H9 (cell line): ENCODE measurements around the gene MTMR3. TPM values are rescaled to one million over a fixed set of nuclear protein-coding genes. Genes with fewer than 3 reads are reported as not detected.

ENCODE experiments used
- DNase-seq: peaks from one replicate; pipeline ENCODE4 v3.0.0-alpha.2; 2017
- H2AFZ ChIP-seq: one replicate; pipeline ENCODE4 v1.6.1; 2013; ENCODE audit warnings: mild to moderate bottlenecking, low read length, control low read depth, moderate library complexity
- H2AK5ac ChIP-seq: 2 replicates; pipeline ENCODE4 v1.6.1; 2013; ENCODE audit warnings: low read length, control low read depth, mixed read lengths; ENCODE audit not compliant: insufficient read length
- H2BK120ac ChIP-seq: one replicate; pipeline ENCODE4 v1.6.1; 2013; ENCODE audit warnings: low read depth, mild to moderate bottlenecking, low read length, control low read depth, inconsistent platforms; ENCODE audit not compliant: poor library complexity, severe bottlenecking
- H2BK12ac ChIP-seq: 2 replicates; pipeline ENCODE4 v1.6.1; 2013; ENCODE audit warnings: low read length, control low read depth, mixed read lengths, low read depth; ENCODE audit not compliant: insufficient read length
- H2BK15ac ChIP-seq: 2 replicates; pipeline ENCODE4 v1.6.1; 2013; ENCODE audit warnings: low read depth, low read length, control low read depth
- H2BK20ac ChIP-seq: one replicate; pipeline ENCODE4 v1.6.1; 2013; ENCODE audit warnings: low read depth, mild to moderate bottlenecking, low read length, control low read depth, inconsistent platforms; ENCODE audit not compliant: poor library complexity, severe bottlenecking
- H2BK5ac ChIP-seq: 2 replicates; pipeline ENCODE4 v1.6.1; 2013; ENCODE audit warnings: low read length, control low read depth, mixed read lengths; ENCODE audit not compliant: insufficient read length
- H3K14ac ChIP-seq: 2 replicates; pipeline ENCODE4 v1.6.1; 2013; ENCODE audit warnings: low read length, control low read depth; ENCODE audit not compliant: insufficient read depth
- H3K18ac ChIP-seq: 2 replicates; pipeline ENCODE4 v1.6.1; 2013; ENCODE audit warnings: low read depth, mild to moderate bottlenecking, mixed read lengths, low read length, control low read depth; ENCODE audit not compliant: insufficient read length
- H3K23ac ChIP-seq: 2 replicates; pipeline ENCODE4 v1.6.1; 2013; ENCODE audit warnings: low read length, control low read depth, mixed read lengths, low read depth; ENCODE audit not compliant: insufficient read length
- H3K23me2 ChIP-seq: 2 replicates; pipeline ENCODE4 v1.6.1; 2013; ENCODE audit warnings: low read depth, mild to moderate bottlenecking, mixed read lengths, low read length, control low read depth; ENCODE audit not compliant: insufficient read length, poor library complexity, severe bottlenecking
- H3K27ac ChIP-seq: 2 replicates; pipeline ENCODE4 v1.5.1; 2013; ENCODE audit warnings: low read length, control low read depth, mixed read lengths, low read depth; ENCODE audit not compliant: insufficient read length
- H3K27me3 ChIP-seq: 2 replicates; pipeline ENCODE4 v1.6.1; 2013; ENCODE audit warnings: low read length, control low read depth, inconsistent platforms; ENCODE audit not compliant: insufficient read depth
- H3K4ac ChIP-seq: 2 replicates; pipeline ENCODE4 v1.6.1; 2013; ENCODE audit warnings: low read depth, mild to moderate bottlenecking, control low read depth, inconsistent platforms, low read length, moderate library complexity
- H3K4me1 ChIP-seq: 2 replicates; pipeline ENCODE4 v1.6.1; 2013; ENCODE audit warnings: low read length, control low read depth, inconsistent platforms; ENCODE audit not compliant: insufficient read depth
- H3K4me2 ChIP-seq: 2 replicates; pipeline ENCODE4 v1.6.1; 2013; ENCODE audit warnings: low read length, control low read depth, mixed read lengths; ENCODE audit not compliant: insufficient read length, insufficient read depth
- H3K56ac ChIP-seq: 2 replicates; pipeline ENCODE4 v1.6.1; 2013; ENCODE audit warnings: low read depth, mild to moderate bottlenecking, mixed read lengths, low read length, control low read depth; ENCODE audit not compliant: insufficient read length
- H3K79me1 ChIP-seq: 2 replicates; pipeline ENCODE4 v1.6.1; 2013; ENCODE audit warnings: low read depth, mild to moderate bottlenecking, moderate library complexity, low read length, control low read depth, inconsistent platforms; ENCODE audit not compliant: insufficient read depth, poor library complexity, severe bottlenecking
- H3K79me2 ChIP-seq: 2 replicates; pipeline ENCODE4 v1.6.1; 2013; ENCODE audit warnings: low read length, control low read depth, inconsistent platforms; ENCODE audit not compliant: insufficient read depth
- H3K9ac ChIP-seq: 2 replicates; pipeline ENCODE4 v1.6.1; 2013; ENCODE audit warnings: low read length, control low read depth, mixed read lengths; ENCODE audit not compliant: insufficient read length; ENCODE audit errors: extremely low read depth
- H3K9me3 ChIP-seq: one replicate; pipeline ENCODE4 v1.6.1; 2013; ENCODE audit warnings: low read depth, low read length, inconsistent platforms; ENCODE audit not compliant: control insufficient read depth
- H3T11ph ChIP-seq: one replicate; pipeline ENCODE4 v1.6.1; 2013; ENCODE audit warnings: mild to moderate bottlenecking, low read length, control low read depth, inconsistent platforms
- H4K20me1 ChIP-seq: one replicate; pipeline ENCODE4 v1.6.1; 2013; ENCODE audit not compliant: control insufficient read depth, insufficient read length, insufficient read depth
- H4K5ac ChIP-seq: 2 replicates; pipeline ENCODE4 v1.6.1; 2013; ENCODE audit warnings: low read depth, mild to moderate bottlenecking, mixed read lengths, low read length, control low read depth; ENCODE audit not compliant: insufficient read length
- H4K8ac ChIP-seq: replicated peaks from 2 replicates; pipeline ENCODE4 v1.6.1; 2013; ENCODE audit warnings: low read length, control low read depth, mixed read lengths, low read depth; ENCODE audit not compliant: insufficient read length
- H4K91ac ChIP-seq: 2 replicates; pipeline ENCODE4 v1.6.1; 2013; ENCODE audit warnings: low read depth, mild to moderate bottlenecking, moderate library complexity, mixed read lengths, low read length, control low read depth; ENCODE audit not compliant: insufficient read length
- H3K27ac Mint-ChIP-seq, 3 experiments: 2 replicates in 2 of 3; 3 replicates in 1 of 3; pipeline ENCODE4 v1.8.0; 2020 to 2021; ENCODE audit warnings: mixed read lengths in 3 of 3, mild to moderate bottlenecking in 1 of 3, moderate library complexity in 1 of 3
- H3K27me3 Mint-ChIP-seq: 2 replicates; pipeline ENCODE4 v1.8.0; 2021; ENCODE audit warnings: low read depth, mild to moderate bottlenecking, moderate library complexity, mixed read lengths
- H3K36me3 Mint-ChIP-seq, 3 experiments: 2 replicates in 2 of 3; 3 replicates in 1 of 3; pipeline ENCODE4 v1.8.0; 2020 to 2021; ENCODE audit warnings: low read depth in 3 of 3, mixed read lengths in 3 of 3; ENCODE audit not compliant: insufficient read depth in 1 of 3
- H3K4me1 Mint-ChIP-seq, 2 experiments: 2 replicates each; pipeline ENCODE4 v1.8.0; 2020; ENCODE audit warnings: mixed read lengths in 2 of 2
- H3K4me3 Mint-ChIP-seq, 2 experiments: 2 replicates in 1 of 2; 3 replicates in 1 of 2; pipeline ENCODE4 v1.8.0; 2020 to 2021; ENCODE audit warnings: mild to moderate bottlenecking in 2 of 2, mixed read lengths in 2 of 2, moderate library complexity in 1 of 2
- H3K9me3 Mint-ChIP-seq, 2 experiments: 2 replicates in 1 of 2; 3 replicates in 1 of 2; pipeline ENCODE4 v1.8.0; 2020; ENCODE audit warnings: mild to moderate bottlenecking in 2 of 2, mixed read lengths in 2 of 2, moderate library complexity in 1 of 2
- CTCF ChIP-seq: fragments of 200-600 bp; sonication (generic); conservative IDR thresholded peaks from 3 replicates; pipeline ENCODE4 v1.8.0; 2021; ENCODE audit warnings: antibody characterized with exemption, mild to moderate bottlenecking
- WGBS: extraction: QIAGEN DNeasy Blood & Tissue Kit; methylation state at CpG from one replicate; pipeline ENCODE4 v1.1.7; 2013; ENCODE audit warnings: missing lambda C conversion rate, low lambda C conversion rate, mixed read lengths; ENCODE audit not compliant: insufficient read length; ENCODE audit errors: extremely low coverage; 5-methylcytosine and 5-hydroxymethylcytosine counted together
- total RNA-seq: library from RNA; stranded (reverse); gene quantifications from 2 replicates; pipeline ENCODE4 v1.2.1, GENCODE V29; 2021

The MTMR3 gene
- total RNA-seq, 1 experiment from 2014 or later: 19.8 TPM

GRCh38 chr22:30073743-30074142, 190.8 kb downstream of the MTMR3 start:
- Histone ChIP-seq H3K4me1 (no peaks in the 10 kb centered on the region), H2BK120ac (no peak overlapping the region), H2BK5ac (no peak overlapping the region), H3K79me1 (no peaks in the 10 kb centered on the region), H2AK5ac (no peak overlapping the region), H2BK20ac (no peak overlapping the region), H2AFZ (no peak overlapping the region), H3K4ac (no peak overlapping the region), H3K9me3 (no peaks in the 10 kb centered on the region), H3K27me3 (no peaks in the 10 kb centered on the region), H3K23ac (no peak overlapping the region), H4K20me1 (no peaks in the 10 kb centered on the region), H3K79me2 (no peaks in the 10 kb centered on the region), H3K9ac (no peak overlapping the region), H4K5ac (no peak overlapping the region), H2BK15ac (no peak overlapping the region), H4K91ac (no peak overlapping the region), H3K56ac (no peak overlapping the region), H3K23me2 (no peaks in the 10 kb centered on the region), H3K4me2 (no peak overlapping the region), H3K27ac (no peak overlapping the region), H3K14ac (no peak overlapping the region), H4K8ac (no peak overlapping the region), H3T11ph (no peak overlapping the region), H2BK12ac (no peak overlapping the region), H3K18ac (no peak overlapping the region)
- Mint-ChIP-seq H3K27ac (no peak overlapping the region), H3K27me3 (peaks cover 7% of the 10 kb centered on the region), H3K9me3 (no peaks in the 10 kb centered on the region; a peak in 2 of 5 replicates), H3K4me1 (peaks cover 8 to 9% of the 10 kb centered on the region in 2 experiments), H3K4me3 (no peak overlapping the region), H3K36me3 (no peaks in the 10 kb centered on the region)
- TF ChIP-seq CTCF: no peak
- WGBS: no CpG with 5 or more reads among the region's 2 CpGs
- DNase-seq: no peak
